ENCODE results near the gene REC8. TPM values are rescaled to one million over a fixed set of nuclear protein-coding genes. Genes with fewer than 3 reads are reported as not detected.

Gene REC8
- total RNA-seq, 1 experiment from 2014 or later: 8.4 TPM

DNA sequence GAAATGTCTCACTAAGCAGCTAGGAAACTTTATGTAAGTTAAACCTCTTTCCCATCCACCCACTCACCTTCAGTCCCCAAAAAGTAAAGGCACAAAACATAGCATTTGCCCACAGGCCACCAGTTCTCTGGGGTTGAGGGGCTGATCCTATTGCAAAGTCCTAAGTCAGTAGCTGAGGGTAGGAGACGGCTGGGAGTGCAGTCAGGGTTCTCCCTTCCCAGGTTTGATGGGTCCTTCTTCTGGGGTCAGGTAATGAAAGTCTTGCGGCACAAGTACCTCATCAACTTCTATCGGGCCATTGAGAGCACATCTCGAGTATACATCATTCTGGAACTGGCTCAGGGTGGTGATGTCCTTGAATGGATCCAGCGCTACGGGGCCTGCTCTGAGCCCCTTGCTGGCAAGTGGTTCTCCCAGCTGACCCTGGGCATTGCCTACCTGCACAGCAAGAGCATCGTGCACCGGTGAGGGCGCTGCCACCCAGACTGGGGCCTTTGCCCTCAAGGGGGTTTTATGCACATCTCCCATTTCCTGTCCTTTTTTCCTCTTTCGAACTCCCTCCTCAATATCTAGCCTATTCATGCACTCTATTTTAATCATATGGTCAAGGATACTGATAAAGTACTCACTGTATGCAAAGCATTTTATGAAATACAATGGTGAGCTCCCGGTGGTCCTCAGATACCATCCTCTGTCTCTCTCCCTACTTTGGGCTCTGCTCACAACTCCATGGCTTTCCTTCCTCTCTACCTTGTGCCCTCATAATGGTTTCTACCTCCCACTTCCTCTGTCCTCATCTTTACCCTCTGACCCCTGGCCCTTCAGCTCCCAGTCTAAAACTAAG, 34.6 kb downstream of the REC8 start:
- ChIA-PET POLR2A (ENCODE audit: low non-redundant PET) (no interaction called here), CTCF (no interaction called here)
- Histone ChIP-seq H3K4me1 (ENCODE audit: insufficient read depth, low read length, poor library complexity, severe bottlenecking) (no peaks in the 10 kb centered on the region), H3K27me3 (replicated peaks; ENCODE audit: insufficient read depth, low read depth, low read length, poor library complexity) (no peaks in the 10 kb centered on the region), H3K27ac (ENCODE audit: low read depth, low read length, poor library complexity, severe bottlenecking) (no peak overlapping the region), H3K9me3 (ENCODE audit: low read depth, low read length, poor library complexity, severe bottlenecking) (no peaks in the 10 kb centered on the region), H3K4me3 (ENCODE audit: low read depth, low read length, poor library complexity, severe bottlenecking) (no peak overlapping the region), H3K36me3 (ENCODE audit: insufficient read depth, low read length, poor library complexity, severe bottlenecking) (peaks cover 37% of the 10 kb centered on the region)
- BruUV-seq (replicated peaks): no TSS peak
- no peak for TF ChIP-seq EZH2 (IDR thresholded peaks at IDR 0.05; ENCODE audit: borderline replicate concordance, low read depth, low read length, poor library complexity, severe bottlenecking)
- TF ChIP-seq, protein P1, sequence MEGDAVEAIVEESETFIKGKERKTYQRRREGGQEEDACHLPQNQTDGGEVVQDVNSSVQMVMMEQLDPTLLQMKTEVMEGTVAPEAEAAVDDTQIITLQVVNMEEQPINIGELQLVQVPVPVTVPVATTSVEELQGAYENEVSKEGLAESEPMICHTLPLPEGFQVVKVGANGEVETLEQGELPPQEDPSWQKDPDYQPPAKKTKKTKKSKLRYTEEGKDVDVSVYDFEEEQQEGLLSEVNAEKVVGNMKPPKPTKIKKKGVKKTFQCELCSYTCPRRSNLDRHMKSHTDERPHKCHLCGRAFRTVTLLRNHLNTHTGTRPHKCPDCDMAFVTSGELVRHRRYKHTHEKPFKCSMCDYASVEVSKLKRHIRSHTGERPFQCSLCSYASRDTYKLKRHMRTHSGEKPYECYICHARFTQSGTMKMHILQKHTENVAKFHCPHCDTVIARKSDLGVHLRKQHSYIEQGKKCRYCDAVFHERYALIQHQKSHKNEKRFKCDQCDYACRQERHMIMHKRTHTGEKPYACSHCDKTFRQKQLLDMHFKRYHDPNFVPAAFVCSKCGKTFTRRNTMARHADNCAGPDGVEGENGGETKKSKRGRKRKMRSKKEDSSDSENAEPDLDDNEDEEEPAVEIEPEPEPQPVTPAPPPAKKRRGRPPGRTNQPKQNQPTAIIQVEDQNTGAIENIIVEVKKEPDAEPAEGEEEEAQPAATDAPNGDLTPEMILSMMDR (conservative IDR thresholded peaks at IDR 0.05; ENCODE audit: low read depth, low read length): no peak
- no peak for DNase-seq (ENCODE audit: low spot score)
- intact Hi-C loops (cut with micrococcal nuclease; ENCODE audit: unreplicated experiment): no loop called here

DNA sequence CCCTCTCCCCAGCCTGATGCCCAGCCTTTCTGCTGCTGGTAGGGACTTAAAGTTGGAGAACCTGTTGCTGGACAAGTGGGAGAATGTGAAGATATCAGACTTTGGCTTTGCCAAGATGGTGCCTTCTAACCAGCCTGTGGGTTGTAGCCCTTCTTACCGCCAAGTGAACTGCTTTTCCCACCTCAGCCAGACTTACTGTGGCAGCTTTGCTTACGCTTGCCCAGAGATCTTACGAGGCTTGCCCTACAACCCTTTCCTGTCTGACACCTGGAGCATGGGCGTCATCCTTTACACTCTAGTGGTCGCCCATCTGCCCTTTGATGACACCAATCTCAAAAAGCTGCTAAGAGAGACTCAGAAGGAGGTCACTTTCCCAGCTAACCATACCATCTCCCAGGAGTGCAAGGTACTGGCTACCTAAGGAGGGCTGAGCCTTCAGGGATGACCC, 35.2 kb downstream of the REC8 start:
- BruUV-seq (replicated peaks): no TSS peak
- intact Hi-C loops (cut with micrococcal nuclease; ENCODE audit: unreplicated experiment): no loop called here
- Histone ChIP-seq H3K4me1 (ENCODE audit: insufficient read depth, low read length, poor library complexity, severe bottlenecking) (no peaks in the 10 kb centered on the region), H3K4me3 (ENCODE audit: low read depth, low read length, poor library complexity, severe bottlenecking) (no peak overlapping the region), H3K27ac (ENCODE audit: low read depth, low read length, poor library complexity, severe bottlenecking) (no peak overlapping the region), H3K36me3 (ENCODE audit: insufficient read depth, low read length, poor library complexity, severe bottlenecking) (peaks cover 34% of the 10 kb centered on the region), H3K9me3 (ENCODE audit: low read depth, low read length, poor library complexity, severe bottlenecking) (no peaks in the 10 kb centered on the region), H3K27me3 (replicated peaks; ENCODE audit: insufficient read depth, low read depth, low read length, poor library complexity) (no peaks in the 10 kb centered on the region)
- POLR2A ChIA-PET (ENCODE audit: low non-redundant PET): no interaction called here
- CTCF ChIA-PET: no interaction called here
- DNase-seq (ENCODE audit: low spot score): no peak
- TF ChIP-seq, protein P1 (conservative IDR thresholded peaks at IDR 0.05; ENCODE audit: low read depth, low read length): no peak
- no peak for TF ChIP-seq EZH2 (IDR thresholded peaks at IDR 0.05; ENCODE audit: borderline replicate concordance, low read depth, low read length, poor library complexity, severe bottlenecking)

DNA sequence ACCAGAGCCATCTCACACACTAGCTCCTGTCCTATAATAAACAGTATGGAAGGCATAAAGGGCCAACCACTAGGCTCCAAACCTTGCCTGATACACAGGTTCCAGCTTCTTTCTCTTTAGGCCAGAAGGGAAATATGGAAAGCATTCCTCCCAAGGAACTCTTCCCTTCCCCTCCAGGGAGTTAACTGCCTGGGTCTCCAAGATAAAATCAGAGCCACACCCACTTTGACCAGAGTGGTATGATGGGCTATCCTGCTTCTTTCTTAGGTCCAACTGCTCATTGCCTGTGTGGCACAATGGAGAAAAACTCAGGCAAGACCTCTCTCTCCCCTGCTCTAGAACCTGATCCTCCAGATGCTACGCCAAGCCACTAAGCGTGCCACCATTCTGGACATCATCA, 35.7 kb downstream of the REC8 start:
- intact Hi-C loops (cut with micrococcal nuclease; ENCODE audit: unreplicated experiment): no loop called here
- no peak for DNase-seq (ENCODE audit: low spot score)
- Histone ChIP-seq H3K27ac (ENCODE audit: low read depth, low read length, poor library complexity, severe bottlenecking) (no peak overlapping the region), H3K4me3 (ENCODE audit: low read depth, low read length, poor library complexity, severe bottlenecking) (no peak overlapping the region), H3K36me3 (ENCODE audit: insufficient read depth, low read length, poor library complexity, severe bottlenecking) (peaks cover 30% of the 10 kb centered on the region), H3K4me1 (ENCODE audit: insufficient read depth, low read length, poor library complexity, severe bottlenecking) (no peaks in the 10 kb centered on the region), H3K9me3 (ENCODE audit: low read depth, low read length, poor library complexity, severe bottlenecking) (no peaks in the 10 kb centered on the region), H3K27me3 (replicated peaks; ENCODE audit: insufficient read depth, low read depth, low read length, poor library complexity) (no peaks in the 10 kb centered on the region)
- BruUV-seq (replicated peaks): no TSS peak
- CTCF ChIA-PET: no interaction called here
- POLR2A ChIA-PET (ENCODE audit: low non-redundant PET): no interaction called here
- TF ChIP-seq EZH2 (IDR thresholded peaks at IDR 0.05; ENCODE audit: borderline replicate concordance, low read depth, low read length, poor library complexity, severe bottlenecking): no peak
- TF ChIP-seq, protein P1 (conservative IDR thresholded peaks at IDR 0.05; ENCODE audit: low read depth, low read length): no peak
